ENCODE results near the gene TMEM176A.

The TMEM176A gene

DNA sequence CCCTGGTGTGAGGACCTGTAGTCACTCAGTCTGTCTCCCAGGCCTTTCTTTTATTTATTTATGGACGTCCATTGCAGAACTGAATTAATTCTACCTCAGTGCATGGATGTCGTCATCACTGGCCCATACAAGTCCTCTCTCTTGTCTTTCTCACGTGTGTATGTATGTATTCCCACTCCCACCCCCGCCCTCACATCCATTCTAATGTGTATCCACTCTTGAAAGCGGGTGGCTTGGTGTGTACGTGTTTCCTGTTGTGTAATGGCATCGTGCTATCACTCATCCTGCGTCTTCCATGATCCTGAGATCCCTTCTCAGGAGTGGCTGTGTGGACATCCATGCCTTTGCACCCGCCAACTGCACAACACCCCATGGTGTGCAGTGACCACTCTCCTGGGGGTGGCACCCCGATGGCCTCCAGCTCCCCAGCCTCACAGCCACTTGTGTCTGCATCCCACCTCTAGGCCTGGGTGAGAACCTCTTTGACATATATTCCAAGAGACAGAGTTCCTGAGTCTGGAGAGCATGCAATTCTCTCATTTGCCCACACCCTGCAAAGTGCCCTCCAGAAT, 48.7 kb downstream of the TMEM176A start:
- DNase-seq = no peak
- WGBS (ENCODE audit: extremely low coverage, insufficient coverage, low lambda C conversion rate) = no CpG with 5 or more reads among the region's 10 CpGs
- H2AK5ac ChIP-seq (ENCODE audit: low read length) = no peak overlapping the region

DNA sequence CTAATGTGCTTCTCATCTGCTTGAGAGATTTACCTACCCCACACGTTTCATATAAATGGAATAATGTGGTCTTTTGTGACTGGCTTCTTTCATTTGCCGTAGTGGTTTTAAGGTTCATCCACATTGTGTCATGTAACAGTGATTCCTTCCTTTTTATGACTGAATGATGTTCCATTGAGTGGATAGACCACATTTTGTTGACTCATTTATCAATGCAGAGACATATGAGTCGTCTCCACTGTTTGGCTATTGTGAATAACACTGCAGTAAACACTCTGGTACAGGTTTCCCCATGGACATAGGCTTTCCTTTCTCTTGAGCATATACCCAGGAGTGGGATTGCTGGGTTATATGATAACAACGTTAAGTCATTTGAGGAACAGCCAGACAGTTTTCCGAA, 49.7 kb downstream of the TMEM176A start:
- Histone ChIP-seq H4K5ac (ENCODE audit: low read length) (no peak overlapping the region), H2BK5ac (ENCODE audit: low read length) (no peak overlapping the region)

More for the DNA sequence above, 48.7 kb downstream of the TMEM176A start:
- no peak overlapping the region for H4K5ac ChIP-seq (ENCODE audit: low read length)
- no peaks in the 10 kb centered on the region for H3K27me3 ChIP-seq (ENCODE audit: insufficient read depth, low read length, poor library complexity)
- H3K4me2 ChIP-seq (ENCODE audit: low read length) = no peak overlapping the region
- no peak overlapping the region for H3K18ac ChIP-seq (ENCODE audit: low read length)
- H3K79me2 ChIP-seq (ENCODE audit: control insufficient read depth, insufficient read depth, low read length) = no peaks in the 10 kb centered on the region
- H2BK15ac ChIP-seq (replicated peaks; ENCODE audit: low read depth) = no peak overlapping the region
- H3K56ac ChIP-seq (ENCODE audit: low read length) = no peak overlapping the region
- no peak overlapping the region for H3K23ac ChIP-seq (ENCODE audit: low read length)
- no peaks in the 10 kb centered on the region for H3K79me1 ChIP-seq (ENCODE audit: low read length)
- no peaks in the 10 kb centered on the region for H3K4me1 ChIP-seq (ENCODE audit: control insufficient read depth, low read depth, low read length)
- H3K27ac ChIP-seq (ENCODE audit: low read depth, low read length) = no peak overlapping the region
- no peak overlapping the region for H4K8ac ChIP-seq (ENCODE audit: low read depth, low read length)
- H2BK5ac ChIP-seq (ENCODE audit: low read length) = no peak overlapping the region
- H3K4ac ChIP-seq (ENCODE audit: low read depth, low read length) = no peak overlapping the region
- H3K36me3 ChIP-seq (ENCODE audit: control insufficient read depth, insufficient read depth, low read length) = no peaks in the 10 kb centered on the region
- no peak overlapping the region for H3K9ac ChIP-seq (ENCODE audit: low read length)
- no peak overlapping the region for H3K4me3 ChIP-seq (ENCODE audit: low read length)
- H2BK120ac ChIP-seq (ENCODE audit: low read depth, low read length) = no peak overlapping the region

DNA sequence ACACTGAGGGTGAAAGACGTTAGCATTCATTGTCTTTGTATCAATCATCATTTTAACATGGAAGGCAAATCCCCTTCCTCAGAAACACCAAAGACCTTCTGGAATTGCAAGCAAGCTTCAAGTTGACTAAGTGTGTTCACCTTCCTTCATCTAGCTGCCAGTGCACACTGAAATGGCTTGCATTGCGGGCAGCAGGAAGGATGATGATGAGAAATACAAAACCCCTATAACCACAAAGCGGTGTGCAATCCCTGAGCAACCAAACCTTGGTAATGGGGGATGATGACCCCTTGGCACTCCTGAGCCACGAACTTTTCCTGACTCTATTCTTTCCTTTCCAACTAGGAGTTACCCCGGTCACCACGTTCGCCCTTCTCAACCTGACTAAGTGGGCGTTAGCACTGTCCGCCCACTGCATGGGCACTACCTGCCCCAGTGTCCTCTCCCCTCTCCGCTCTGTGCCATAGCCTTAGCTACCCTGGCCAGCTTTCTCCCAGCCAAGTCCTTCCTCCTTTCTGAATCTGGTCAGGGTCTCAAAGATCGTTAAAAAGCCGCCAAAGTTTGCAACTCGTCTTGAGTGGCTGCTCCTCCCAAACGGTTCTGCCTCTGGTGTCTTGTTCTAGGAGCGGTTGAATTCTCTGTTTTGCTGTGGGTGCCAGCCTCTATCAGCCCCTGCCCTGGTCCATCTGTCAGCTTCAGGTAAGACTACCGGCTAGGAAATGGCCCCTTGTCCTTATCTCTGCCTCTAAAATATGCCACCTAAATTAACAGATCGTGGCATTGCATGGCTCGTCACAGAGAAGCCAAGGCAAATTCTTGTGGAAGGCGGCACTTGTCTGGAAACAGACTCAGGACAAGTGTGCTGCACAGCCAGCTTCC, 51.2 kb downstream of the TMEM176A start:
- Histone ChIP-seq H3K79me2 (ENCODE audit: control insufficient read depth, insufficient read depth, low read length) (no peaks in the 10 kb centered on the region), H2AK5ac (ENCODE audit: low read length) (no peak overlapping the region), H4K5ac (ENCODE audit: low read length) (no peak overlapping the region), H3K27ac (ENCODE audit: low read depth, low read length) (no peak overlapping the region), H3K9ac (ENCODE audit: low read length) (no peak overlapping the region), H3K18ac (ENCODE audit: low read length) (no peak overlapping the region), H3K4me2 (ENCODE audit: low read length) (no peak overlapping the region), H3K4me3 (ENCODE audit: low read length) (no peak overlapping the region), H2BK15ac (replicated peaks; ENCODE audit: low read depth) (no peak overlapping the region), H3K79me1 (ENCODE audit: low read length) (no peaks in the 10 kb centered on the region), H3K36me3 (ENCODE audit: control insufficient read depth, insufficient read depth, low read length) (no peaks in the 10 kb centered on the region), H3K4me1 (ENCODE audit: control insufficient read depth, low read depth, low read length) (no peaks in the 10 kb centered on the region), H4K8ac (ENCODE audit: low read depth, low read length) (no peak overlapping the region), H3K56ac (ENCODE audit: low read length) (no peak overlapping the region), H2BK5ac (ENCODE audit: low read length) (no peak overlapping the region), H3K23ac (ENCODE audit: low read length) (no peak overlapping the region), H3K4ac (ENCODE audit: low read depth, low read length) (no peak overlapping the region), H3K27me3 (ENCODE audit: insufficient read depth, low read length, poor library complexity) (no peaks in the 10 kb centered on the region), H2BK120ac (ENCODE audit: low read depth, low read length) (no peak overlapping the region)
- DNase-seq = no peak
- no CpG with 5 or more reads among the region's 19 CpGs for WGBS (ENCODE audit: extremely low coverage, insufficient coverage, low lambda C conversion rate)

More for the DNA sequence above, 49.7 kb downstream of the TMEM176A start:
- H3K18ac ChIP-seq (ENCODE audit: low read length) = no peak overlapping the region
- H2BK15ac ChIP-seq (replicated peaks; ENCODE audit: low read depth) = no peak overlapping the region
- H3K27ac ChIP-seq (ENCODE audit: low read depth, low read length) = no peak overlapping the region
- no peaks in the 10 kb centered on the region for H3K79me2 ChIP-seq (ENCODE audit: control insufficient read depth, insufficient read depth, low read length)
- no peak overlapping the region for H2AK5ac ChIP-seq (ENCODE audit: low read length)
- no peak overlapping the region for H4K8ac ChIP-seq (ENCODE audit: low read depth, low read length)
- H3K4me2 ChIP-seq (ENCODE audit: low read length) = no peak overlapping the region
- H3K4ac ChIP-seq (ENCODE audit: low read depth, low read length) = no peak overlapping the region
- DNase-seq = no peak
- no peaks in the 10 kb centered on the region for H3K79me1 ChIP-seq (ENCODE audit: low read length)
- no peaks in the 10 kb centered on the region for H3K27me3 ChIP-seq (ENCODE audit: insufficient read depth, low read length, poor library complexity)
- H3K4me3 ChIP-seq (ENCODE audit: low read length) = no peak overlapping the region
- no peak overlapping the region for H2BK120ac ChIP-seq (ENCODE audit: low read depth, low read length)
- no peak overlapping the region for H3K9ac ChIP-seq (ENCODE audit: low read length)
- H3K36me3 ChIP-seq (ENCODE audit: control insufficient read depth, insufficient read depth, low read length) = no peaks in the 10 kb centered on the region
- H3K56ac ChIP-seq (ENCODE audit: low read length) = no peak overlapping the region
- WGBS (ENCODE audit: extremely low coverage, insufficient coverage, low lambda C conversion rate) = no CpG with 5 or more reads among the region's 5 CpGs
- no peaks in the 10 kb centered on the region for H3K4me1 ChIP-seq (ENCODE audit: control insufficient read depth, low read depth, low read length)
- H3K23ac ChIP-seq (ENCODE audit: low read length) = no peak overlapping the region

DNA sequence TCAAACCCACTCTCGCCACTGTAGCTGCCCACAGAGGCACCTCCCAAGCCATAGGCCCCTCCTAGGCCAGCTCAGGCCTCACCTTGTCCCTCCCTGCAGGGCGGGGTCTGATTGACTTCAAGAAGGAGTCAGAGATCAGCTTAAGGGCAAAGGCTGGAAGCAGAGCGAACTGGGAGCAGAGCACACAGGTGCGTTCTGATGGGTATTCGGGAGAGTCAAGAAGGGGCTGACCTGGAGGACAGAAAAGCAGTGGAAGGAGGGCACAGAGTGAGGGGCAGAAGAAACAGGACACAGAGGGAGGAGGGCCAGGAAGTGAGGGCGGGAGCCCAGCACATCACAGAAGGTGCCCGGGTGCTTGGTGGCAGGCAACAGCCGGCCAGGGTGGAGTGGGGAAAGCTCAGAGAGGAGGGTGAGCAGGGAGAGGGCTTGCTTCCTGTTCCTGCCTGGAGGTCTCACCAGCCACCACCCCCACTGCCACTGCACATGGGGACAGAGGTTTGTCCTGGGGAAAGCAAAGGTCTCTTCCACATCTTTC, 51.9 kb downstream of the TMEM176A start, which contains the start of gene AOC1:
AOC1 (plus strand) TSS at position 147 of the 535 bp plus-strand sequence. CDS start 3,954 bp downstream, outside the sequence.
- no CpG with 5 or more reads among the region's 8 CpGs for WGBS (ENCODE audit: extremely low coverage, insufficient coverage, low lambda C conversion rate)
- no peaks in the 10 kb centered on the region for H3K36me3 ChIP-seq (ENCODE audit: control insufficient read depth, insufficient read depth, low read length)
- no peak for DNase-seq

DNA sequence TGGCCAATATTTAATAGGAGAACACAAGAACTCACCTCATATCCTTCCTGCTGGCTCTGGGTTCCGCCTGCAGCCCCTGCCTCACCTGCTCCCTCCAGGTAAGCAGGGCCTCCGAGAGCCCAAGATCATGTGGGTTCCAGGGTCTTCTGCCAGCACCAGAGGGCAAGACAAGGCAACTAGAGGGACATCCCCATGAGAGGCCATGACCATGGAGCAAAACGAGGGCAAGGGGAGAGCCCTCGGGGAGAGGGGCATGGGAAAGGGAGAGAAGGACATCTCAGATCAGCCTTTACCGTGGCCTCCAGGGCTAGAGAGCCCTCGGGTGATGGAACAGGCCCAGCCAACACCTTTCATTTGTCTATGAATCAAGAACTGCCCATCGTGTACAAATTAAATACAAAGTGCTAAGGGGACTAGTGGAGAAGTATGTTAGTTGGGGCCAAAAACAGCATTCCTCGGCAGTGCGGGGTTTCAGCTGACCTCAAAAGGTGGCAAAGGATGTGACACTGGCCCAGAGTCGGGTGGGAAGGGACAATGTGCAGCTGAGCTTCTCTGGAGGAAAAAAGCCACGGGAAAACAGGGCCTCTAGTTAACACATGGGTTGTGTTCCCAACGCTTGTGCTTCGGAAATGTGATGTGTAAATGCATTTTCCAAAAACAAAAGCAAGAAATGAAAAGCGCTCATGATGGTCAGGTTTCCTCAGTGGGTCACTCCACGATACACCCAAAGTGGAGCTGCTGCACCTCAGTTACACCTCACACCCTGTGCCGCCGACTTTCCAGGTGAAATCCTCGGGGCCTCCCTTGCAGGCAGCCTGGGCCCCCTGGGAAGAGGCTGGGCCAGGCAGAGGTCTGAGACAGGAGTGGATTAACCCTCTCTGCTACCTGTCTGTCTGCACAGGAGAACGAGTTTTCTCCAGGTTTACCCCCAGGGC, 53.8 kb downstream of the TMEM176A start:
- no peak overlapping the region for H3K4me3 ChIP-seq (ENCODE audit: low read length)
- H3K9ac ChIP-seq (ENCODE audit: low read length) = no peak overlapping the region
- no peak overlapping the region for H4K5ac ChIP-seq (ENCODE audit: low read length)
- no peaks in the 10 kb centered on the region for H3K27me3 ChIP-seq (ENCODE audit: insufficient read depth, low read length, poor library complexity)
- H3K23ac ChIP-seq (ENCODE audit: low read length) = no peak overlapping the region
- H2AK5ac ChIP-seq (ENCODE audit: low read length) = no peak overlapping the region
- no peaks in the 10 kb centered on the region for H3K79me1 ChIP-seq (ENCODE audit: low read length)
- no peak overlapping the region for H4K8ac ChIP-seq (ENCODE audit: low read depth, low read length)
- no peak overlapping the region for H2BK15ac ChIP-seq (replicated peaks; ENCODE audit: low read depth)
- H3K56ac ChIP-seq (ENCODE audit: low read length) = no peak overlapping the region
- no peaks in the 10 kb centered on the region for H3K79me2 ChIP-seq (ENCODE audit: control insufficient read depth, insufficient read depth, low read length)
- no peaks in the 10 kb centered on the region for H3K4me1 ChIP-seq (ENCODE audit: control insufficient read depth, low read depth, low read length)
- H3K27ac ChIP-seq (ENCODE audit: low read depth, low read length) = no peak overlapping the region
- no peak overlapping the region for H2BK5ac ChIP-seq (ENCODE audit: low read length)
- no peak overlapping the region for H3K4me2 ChIP-seq (ENCODE audit: low read length)
- no peak overlapping the region for H3K4ac ChIP-seq (ENCODE audit: low read depth, low read length)
- H3K18ac ChIP-seq (ENCODE audit: low read length) = no peak overlapping the region
- DNase-seq = no peak
- no peaks in the 10 kb centered on the region for H3K36me3 ChIP-seq (ENCODE audit: control insufficient read depth, insufficient read depth, low read length)
- H2BK120ac ChIP-seq (ENCODE audit: low read depth, low read length) = no peak overlapping the region
- no CpG with 5 or more reads among the region's 19 CpGs for WGBS (ENCODE audit: extremely low coverage, insufficient coverage, low lambda C conversion rate)

More for the DNA sequence above, 51.9 kb downstream of the TMEM176A start, which contains the start of gene AOC1:
- H3K18ac ChIP-seq (ENCODE audit: low read length) = no peak within 1 kb of the TSS
- H3K4me3 ChIP-seq (ENCODE audit: low read length) = no peak within 1 kb of the TSS
- no peak within 1 kb of the TSS for H2BK5ac ChIP-seq (ENCODE audit: low read length)
- no peak within 1 kb of the TSS for H3K56ac ChIP-seq (ENCODE audit: low read length)
- H3K27ac ChIP-seq (ENCODE audit: low read depth, low read length) = no peak within 1 kb of the TSS
- no peak within 1 kb of the TSS for H4K8ac ChIP-seq (ENCODE audit: low read depth, low read length)
- no peaks in the 10 kb centered on the region for H3K4me1 ChIP-seq (ENCODE audit: control insufficient read depth, low read depth, low read length)
- no peak within 1 kb of the TSS for H3K4me2 ChIP-seq (ENCODE audit: low read length)
- H3K79me2 ChIP-seq (ENCODE audit: control insufficient read depth, insufficient read depth, low read length) = no peaks in the 10 kb centered on the region
- no peak within 1 kb of the TSS for H2BK15ac ChIP-seq (replicated peaks; ENCODE audit: low read depth)
- H2BK120ac ChIP-seq (ENCODE audit: low read depth, low read length) = no peak within 1 kb of the TSS
- no peak within 1 kb of the TSS for H3K4ac ChIP-seq (ENCODE audit: low read depth, low read length)
- H3K27me3 ChIP-seq (ENCODE audit: insufficient read depth, low read length, poor library complexity) = no peaks in the 10 kb centered on the region
- no peak within 1 kb of the TSS for H3K23ac ChIP-seq (ENCODE audit: low read length)
- no peak within 1 kb of the TSS for H2AK5ac ChIP-seq (ENCODE audit: low read length)
- H4K5ac ChIP-seq (ENCODE audit: low read length) = no peak within 1 kb of the TSS
- H3K79me1 ChIP-seq (ENCODE audit: low read length) = no peaks in the 10 kb centered on the region
- no peak within 1 kb of the TSS for H3K9ac ChIP-seq (ENCODE audit: low read length)

Measured in mesendoderm (in vitro differentiated cells).